Activated CD8-positive, alpha-beta T cell treated with anti-CD3 and anti-CD28 coated beads for 36 hours (primary cell): Measurements from ENCODE around the gene AFAP1. TPM values are rescaled to one million over a fixed set of nuclear protein-coding genes. Genes with fewer than 3 reads are reported as not detected.

ENCODE experiments used
- ATAC-seq: fragments of 200-7000 bp; cut with Tn5 transposase; one replicate; pipeline ENCODE4 v1.10.0; 2021; ENCODE audit warnings: mild to moderate bottlenecking, moderate library complexity
- CTCF ChIA-PET: fragments of 350-600 bp; sonication (Branson Sonifier 250); formaldehyde crosslinking; loops from one replicate; lab custom pipeline; 2021; ENCODE audit warnings: antibody characterized with exemption; lab: Charles Lee
- POLR2A ChIA-PET: fragments of 350-600 bp; sonication (Branson Sonifier 250); formaldehyde crosslinking; loops from one replicate; lab custom pipeline; 2021; ENCODE audit warnings: antibody characterized with exemption; lab: Charles Lee
- DNase-seq: peaks from one replicate; pipeline ENCODE4 v3.0.0-alpha.2; 2020
- H3K27ac Mint-ChIP-seq: one replicate; pipeline ENCODE4 v1.8.0; 2021; ENCODE audit warnings: mild to moderate bottlenecking, mixed read lengths
- H3K27me3 Mint-ChIP-seq: one replicate; pipeline ENCODE4 v1.8.0; 2021; ENCODE audit warnings: mixed read lengths
- H3K36me3 Mint-ChIP-seq: one replicate; pipeline ENCODE4 v1.8.0; 2021; ENCODE audit warnings: low read depth, mixed read lengths
- H3K4me1 Mint-ChIP-seq: one replicate; pipeline ENCODE4 v1.8.0; 2021; ENCODE audit warnings: low read depth, mixed read lengths
- H3K4me3 Mint-ChIP-seq: one replicate; pipeline ENCODE4 v1.8.0; 2021; ENCODE audit warnings: mild to moderate bottlenecking, moderate library complexity, mixed read lengths
- H3K9me3 Mint-ChIP-seq: one replicate; pipeline ENCODE4 v1.8.0; 2021; ENCODE audit warnings: mixed read lengths
- intact Hi-C: fragments of 100-400 bp; cut with micrococcal nuclease; formaldehyde crosslinking; loops from one replicate; pipeline ENCODE4 v1.10.0; 2022
- total RNA-seq, 2 experiments: library from RNA; stranded (reverse); gene quantifications; one replicate each; pipeline ENCODE4 v1.2.3, GENCODE V29; 2021
- TF ChIP-seq, protein P1 (sequence below): fragments of 200-600 bp; IDR thresholded peaks from one replicate; pipeline ENCODE4 v1.8.0; 2022; ENCODE audit warnings: antibody characterized with exemption, mild to moderate bottlenecking

AFAP1 gene
- total RNA-seq, 2 experiments from 2014 or later = 25.5 to 26.5 TPM

DNA sequence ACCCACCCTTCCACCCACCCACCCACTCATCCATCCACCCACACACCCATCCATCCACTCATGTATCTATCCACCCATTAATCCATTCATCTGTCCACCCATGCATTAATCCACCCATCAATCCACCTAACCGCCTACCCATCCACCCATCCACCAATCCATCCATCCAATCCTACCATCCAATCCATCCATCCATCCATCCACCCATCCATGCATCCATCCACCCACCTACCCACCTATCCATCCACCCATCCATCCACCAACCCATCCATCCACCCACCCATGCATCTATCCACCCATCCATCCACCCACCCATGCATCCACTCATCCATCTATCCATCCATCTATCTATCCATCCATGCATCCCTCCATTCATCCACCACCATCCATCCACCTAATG lies 34.8 kb upstream of the AFAP1 start:
- Mint-ChIP-seq H3K9me3 (no peaks in the 10 kb centered on the region), H3K4me3 (no peak overlapping the region), H3K36me3 (peaks cover 13% of the 10 kb centered on the region), H3K27me3 (no peaks in the 10 kb centered on the region), H3K4me1 (peaks cover 45% of the 10 kb centered on the region), H3K27ac (no peak overlapping the region)
- no peak for DNase-seq
- ChIA-PET POLR2A (no interaction called here), CTCF (interaction anchor here (1.4 to 1.5 kb wide), 2 partner anchors 13 to 32 kb away, joined by 3 to 7 read pairs; no protein-coding TSS in a partner anchor)
- TF ChIP-seq, protein P1, sequence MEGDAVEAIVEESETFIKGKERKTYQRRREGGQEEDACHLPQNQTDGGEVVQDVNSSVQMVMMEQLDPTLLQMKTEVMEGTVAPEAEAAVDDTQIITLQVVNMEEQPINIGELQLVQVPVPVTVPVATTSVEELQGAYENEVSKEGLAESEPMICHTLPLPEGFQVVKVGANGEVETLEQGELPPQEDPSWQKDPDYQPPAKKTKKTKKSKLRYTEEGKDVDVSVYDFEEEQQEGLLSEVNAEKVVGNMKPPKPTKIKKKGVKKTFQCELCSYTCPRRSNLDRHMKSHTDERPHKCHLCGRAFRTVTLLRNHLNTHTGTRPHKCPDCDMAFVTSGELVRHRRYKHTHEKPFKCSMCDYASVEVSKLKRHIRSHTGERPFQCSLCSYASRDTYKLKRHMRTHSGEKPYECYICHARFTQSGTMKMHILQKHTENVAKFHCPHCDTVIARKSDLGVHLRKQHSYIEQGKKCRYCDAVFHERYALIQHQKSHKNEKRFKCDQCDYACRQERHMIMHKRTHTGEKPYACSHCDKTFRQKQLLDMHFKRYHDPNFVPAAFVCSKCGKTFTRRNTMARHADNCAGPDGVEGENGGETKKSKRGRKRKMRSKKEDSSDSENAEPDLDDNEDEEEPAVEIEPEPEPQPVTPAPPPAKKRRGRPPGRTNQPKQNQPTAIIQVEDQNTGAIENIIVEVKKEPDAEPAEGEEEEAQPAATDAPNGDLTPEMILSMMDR = no peak
- intact Hi-C loops = no loop called here
- no peak for ATAC-seq

DNA sequence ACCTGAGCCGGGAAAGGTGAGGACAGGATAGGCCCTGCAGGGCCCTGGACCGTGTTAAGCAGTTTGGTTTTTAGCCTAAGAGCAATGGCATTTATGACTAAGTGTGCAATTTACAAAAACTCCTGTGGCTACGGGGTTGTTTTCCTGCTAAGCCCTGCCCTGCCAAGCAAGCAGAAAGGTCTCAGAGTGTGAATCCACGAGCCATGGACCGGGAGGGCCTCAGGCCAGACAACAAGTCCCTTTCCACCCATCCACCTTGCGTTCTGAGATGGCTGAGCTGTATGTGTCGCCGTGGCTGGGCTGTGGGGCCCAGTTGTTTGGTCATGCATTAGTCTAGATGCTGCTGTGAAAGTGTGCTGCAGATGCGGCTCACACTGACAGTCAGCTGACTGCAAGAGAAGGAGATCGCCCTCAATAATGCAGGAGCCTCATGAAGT lies 33.9 kb upstream of the AFAP1 start:
- TF ChIP-seq, protein P1 = no peak
- DNase-seq = peak; percentile 43
- ChIA-PET POLR2A (interaction anchor here (1.1 kb wide), 1 partner anchor 192 kb away, joined by 3 read pairs; no protein-coding TSS in a partner anchor), CTCF (no interaction called here)
- Mint-ChIP-seq H3K9me3 (no peaks in the 10 kb centered on the region), H3K27ac (peak overlapping the region; percentile 16), H3K27me3 (no peaks in the 10 kb centered on the region), H3K36me3 (peaks cover 13% of the 10 kb centered on the region), H3K4me1 (peaks cover 49% of the 10 kb centered on the region), H3K4me3 (no peak overlapping the region)
- intact Hi-C loops = no loop called here
- ATAC-seq = no peak

DNA sequence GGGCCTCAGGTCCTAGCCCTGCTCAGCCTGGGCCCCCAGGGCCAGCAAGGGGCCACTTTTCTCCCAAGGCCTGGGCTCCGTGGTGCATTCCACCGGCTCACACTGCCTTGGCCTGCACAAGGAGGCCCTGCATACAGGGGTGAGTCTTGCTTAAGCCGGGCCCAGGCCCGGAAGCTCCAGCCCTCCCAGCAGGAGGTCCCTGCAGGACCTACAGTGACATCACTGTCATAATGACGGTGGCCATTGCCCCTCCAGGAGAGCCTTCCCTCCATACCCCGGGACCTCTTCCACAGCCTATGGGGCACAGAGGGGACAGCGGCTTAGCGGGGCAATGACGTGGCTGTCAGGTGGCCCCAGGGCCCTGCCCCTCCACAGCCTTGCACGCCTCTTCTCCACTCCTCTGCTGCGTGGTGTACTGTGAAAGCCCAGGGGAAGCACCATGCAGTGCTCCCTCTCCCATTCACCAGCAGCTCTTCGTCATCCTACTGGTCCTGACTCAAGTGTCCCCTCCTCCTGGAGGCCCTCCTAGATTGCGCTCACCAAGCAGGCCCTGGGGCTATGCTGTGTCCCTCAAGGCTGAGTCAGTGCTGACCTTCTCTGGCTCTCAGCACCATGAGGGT lies 32.3 kb upstream of the AFAP1 start:
- peak overlapping the region; percentile 93 for H3K27ac Mint-ChIP-seq
- TF ChIP-seq, protein P1 = no peak
- DNase-seq = peak; percentile 44
- H3K9me3 Mint-ChIP-seq = no peaks in the 10 kb centered on the region
- H3K27me3 Mint-ChIP-seq = no peaks in the 10 kb centered on the region
- peaks cover 57% of the 10 kb centered on the region for H3K4me1 Mint-ChIP-seq
- POLR2A ChIA-PET = no interaction called here
- H3K4me3 Mint-ChIP-seq = peak overlapping the region; percentile 78
- H3K36me3 Mint-ChIP-seq = peaks cover 13% of the 10 kb centered on the region
- intact Hi-C loops = no loop called here
- ATAC-seq = no peak
- CTCF ChIA-PET = interaction anchor here (0.5 kb wide), 1 partner anchor 40 kb away, joined by 3 read pairs; no protein-coding TSS in a partner anchor

DNA sequence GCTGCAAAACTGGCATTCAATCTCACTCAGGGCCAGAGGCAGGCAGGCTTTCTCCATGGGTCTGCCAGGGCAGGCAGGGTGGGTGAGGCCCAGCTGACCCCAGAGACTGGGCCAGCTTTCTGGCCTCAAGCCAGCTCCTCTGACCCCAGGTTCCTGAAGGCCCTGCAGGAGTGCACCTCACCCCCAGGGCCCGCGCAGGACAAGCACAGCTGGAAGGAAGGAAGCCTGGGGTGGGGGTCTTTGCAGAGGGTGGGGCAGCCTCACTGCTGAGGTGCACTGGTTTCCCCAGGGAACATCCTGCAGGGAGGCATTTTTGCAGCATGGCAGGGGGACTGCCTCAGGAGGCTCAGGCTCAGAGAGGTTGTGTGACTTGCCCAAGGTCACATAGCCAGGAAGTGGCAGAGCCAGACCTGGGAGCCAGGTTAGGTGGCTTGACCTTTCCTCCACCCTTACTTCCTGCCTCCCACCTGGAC lies 31.5 kb upstream of the AFAP1 start:
- no peaks in the 10 kb centered on the region for H3K27me3 Mint-ChIP-seq
- peak overlapping the region; percentile 78 for H3K4me3 Mint-ChIP-seq
- peaks cover 13% of the 10 kb centered on the region for H3K36me3 Mint-ChIP-seq
- no peaks in the 10 kb centered on the region for H3K9me3 Mint-ChIP-seq
- peaks cover 60% of the 10 kb centered on the region for H3K4me1 Mint-ChIP-seq
- TF ChIP-seq, protein P1 = no peak
- CTCF ChIA-PET = interaction anchor here (1.3 kb wide), 1 partner anchor 17 kb away, joined by 4 read pairs; no protein-coding TSS in a partner anchor
- no peak for ATAC-seq
- intact Hi-C loops = no loop called here
- POLR2A ChIA-PET = interaction anchor here (1.4 to 1.8 kb wide), 2 partner anchors 10 to 16 kb away, joined by 3 to 8 read pairs; no protein-coding TSS in a partner anchor
- peak overlapping the region; percentile 93 for H3K27ac Mint-ChIP-seq
- DNase-seq = no peak
